ENCODE results near the gene FKBP3. TPM values are rescaled to one million over a fixed set of nuclear protein-coding genes. Genes with fewer than 3 reads are reported as not detected.

FKBP3 gene
- 40.7 and 44.7 TPM in 2 replicates for total RNA-seq

GRCh38 chr14:45134051-45134958 is at the start of gene FKBP3:
Gene FKBP3 (minus strand): TSS chr14:45134481. CDS start chr14:45134456, 25 bp downstream.
- TF ChIP-seq, protein P1, sequence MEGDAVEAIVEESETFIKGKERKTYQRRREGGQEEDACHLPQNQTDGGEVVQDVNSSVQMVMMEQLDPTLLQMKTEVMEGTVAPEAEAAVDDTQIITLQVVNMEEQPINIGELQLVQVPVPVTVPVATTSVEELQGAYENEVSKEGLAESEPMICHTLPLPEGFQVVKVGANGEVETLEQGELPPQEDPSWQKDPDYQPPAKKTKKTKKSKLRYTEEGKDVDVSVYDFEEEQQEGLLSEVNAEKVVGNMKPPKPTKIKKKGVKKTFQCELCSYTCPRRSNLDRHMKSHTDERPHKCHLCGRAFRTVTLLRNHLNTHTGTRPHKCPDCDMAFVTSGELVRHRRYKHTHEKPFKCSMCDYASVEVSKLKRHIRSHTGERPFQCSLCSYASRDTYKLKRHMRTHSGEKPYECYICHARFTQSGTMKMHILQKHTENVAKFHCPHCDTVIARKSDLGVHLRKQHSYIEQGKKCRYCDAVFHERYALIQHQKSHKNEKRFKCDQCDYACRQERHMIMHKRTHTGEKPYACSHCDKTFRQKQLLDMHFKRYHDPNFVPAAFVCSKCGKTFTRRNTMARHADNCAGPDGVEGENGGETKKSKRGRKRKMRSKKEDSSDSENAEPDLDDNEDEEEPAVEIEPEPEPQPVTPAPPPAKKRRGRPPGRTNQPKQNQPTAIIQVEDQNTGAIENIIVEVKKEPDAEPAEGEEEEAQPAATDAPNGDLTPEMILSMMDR (IDR thresholded peaks at IDR 0.05; ENCODE audit: insufficient read depth, low read length, poor library complexity, severe bottlenecking) = peak; percentile 5
- Histone ChIP-seq H3K27me3 (ENCODE audit: control insufficient read depth, insufficient read depth, low read length) (no peaks in the 10 kb centered on the region), H3K36me3 (ENCODE audit: control insufficient read depth, insufficient read depth, low read length) (no peaks in the 10 kb centered on the region), H3K4me3 (ENCODE audit: low read depth, low read length) (peak within 1 kb of the TSS; percentile 58)
- DNase-seq (ENCODE audit: low read depth) = peak; percentile 98

GRCh38 chr14:45181806-45182205 is 47.5 kb upstream of the FKBP3 start:
- DNase-seq (ENCODE audit: low read depth) = no peak
- no peak overlapping the region for H3K4me3 ChIP-seq (ENCODE audit: low read depth, low read length)
- H3K36me3 ChIP-seq (ENCODE audit: control insufficient read depth, insufficient read depth, low read length) = no peaks in the 10 kb centered on the region
- TF ChIP-seq, protein P1 (IDR thresholded peaks at IDR 0.05; ENCODE audit: insufficient read depth, low read length, poor library complexity, severe bottlenecking) = no peak
- H3K27me3 ChIP-seq (ENCODE audit: control insufficient read depth, insufficient read depth, low read length) = no peaks in the 10 kb centered on the region

GRCh38 chr14:45181329-45181728 is 47.0 kb upstream of the FKBP3 start:
- Histone ChIP-seq H3K27me3 (ENCODE audit: control insufficient read depth, insufficient read depth, low read length) (no peaks in the 10 kb centered on the region), H3K36me3 (ENCODE audit: control insufficient read depth, insufficient read depth, low read length) (no peaks in the 10 kb centered on the region), H3K4me3 (ENCODE audit: low read depth, low read length) (no peak overlapping the region)
- TF ChIP-seq, protein P1 (IDR thresholded peaks at IDR 0.05; ENCODE audit: insufficient read depth, low read length, poor library complexity, severe bottlenecking) = no peak
- no peak for DNase-seq (ENCODE audit: low read depth)

DNA sequence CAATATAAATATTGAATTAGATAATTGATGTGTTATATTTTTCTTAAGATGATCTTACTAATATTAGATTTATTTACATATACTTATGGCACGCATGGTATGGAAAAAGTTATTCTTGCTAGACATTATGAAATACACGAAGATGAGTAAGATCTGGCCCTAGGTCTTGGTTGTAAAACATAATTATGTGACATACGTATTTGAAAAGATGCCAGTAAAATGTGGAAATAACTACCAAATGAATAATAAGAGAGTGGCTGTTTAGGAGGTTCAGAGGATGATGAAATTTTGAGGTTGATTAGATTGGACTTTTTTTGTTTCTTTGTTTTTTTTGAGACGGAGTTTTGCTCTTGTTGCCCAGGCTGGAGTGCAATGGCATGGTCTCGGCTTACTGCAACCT is 42.8 kb upstream of the FKBP3 start:
- no peak for DNase-seq (ENCODE audit: low read depth)
- H3K4me3 ChIP-seq (ENCODE audit: low read depth, low read length) = no peak overlapping the region
- TF ChIP-seq, protein P1 (IDR thresholded peaks at IDR 0.05; ENCODE audit: insufficient read depth, low read length, poor library complexity, severe bottlenecking) = no peak
- H3K36me3 ChIP-seq (ENCODE audit: control insufficient read depth, insufficient read depth, low read length) = no peaks in the 10 kb centered on the region
- no peaks in the 10 kb centered on the region for H3K27me3 ChIP-seq (ENCODE audit: control insufficient read depth, insufficient read depth, low read length)

GRCh38 chr14:45169906-45170305 is 35.6 kb upstream of the FKBP3 start:
- Histone ChIP-seq H3K36me3 (ENCODE audit: control insufficient read depth, insufficient read depth, low read length) (no peaks in the 10 kb centered on the region), H3K4me3 (ENCODE audit: low read depth, low read length) (no peak overlapping the region), H3K27me3 (ENCODE audit: control insufficient read depth, insufficient read depth, low read length) (no peaks in the 10 kb centered on the region)
- TF ChIP-seq, protein P1 (IDR thresholded peaks at IDR 0.05; ENCODE audit: insufficient read depth, low read length, poor library complexity, severe bottlenecking) = no peak
- DNase-seq (ENCODE audit: low read depth) = no peak
